Stimulated activated memory B cell treated with anti-CD40 and anti-IgM and Interleukin-4, amounts not matched to agents 10 μg/mL and 1 μg/mL and 100 μg/mL, for 72 hours (primary cell): Measurements from ENCODE around the gene PDZRN3.
A peak's percentile ranks its signal among the peaks of the same experiment; 100 is the strongest.

ENCODE experiments used
- ATAC-seq: fragments of 150-1000 bp; cut with Tn5 transposase; 2 replicates; pipeline ENCODE4 v1.10.0; 2021
- H3K27ac Mint-ChIP-seq: one replicate; pipeline ENCODE4 v1.8.0; 2022; ENCODE audit warnings: mild to moderate bottlenecking, mixed read lengths
- H3K27me3 Mint-ChIP-seq: one replicate; pipeline ENCODE4 v1.8.0; 2022; ENCODE audit warnings: mixed read lengths
- H3K36me3 Mint-ChIP-seq: one replicate; pipeline ENCODE4 v1.8.0; 2022; ENCODE audit warnings: mixed read lengths
- H3K4me1 Mint-ChIP-seq: one replicate; pipeline ENCODE4 v1.8.0; 2022; ENCODE audit warnings: mixed read lengths
- H3K4me3 Mint-ChIP-seq: one replicate; pipeline ENCODE4 v1.8.0; 2022; ENCODE audit warnings: mild to moderate bottlenecking, moderate library complexity, mixed read lengths
- H3K9me3 Mint-ChIP-seq: one replicate; pipeline ENCODE4 v1.8.0; 2022; ENCODE audit warnings: mixed read lengths

The PDZRN3 gene

GRCh38 chr3:73492186-73492585, 132.6 kb downstream of the PDZRN3 start:
- Mint-ChIP-seq H3K4me3 (no peak overlapping the region), H3K4me1 (no peaks in the 10 kb centered on the region), H3K36me3 (no peaks in the 10 kb centered on the region), H3K27ac (no peak overlapping the region), H3K27me3 (no peaks in the 10 kb centered on the region), H3K9me3 (no peaks in the 10 kb centered on the region)
- no peak for ATAC-seq

- H3K27ac Mint-ChIP-seq: no peak overlapping the region
- no peaks in the 10 kb centered on the region for H3K36me3 Mint-ChIP-seq
- no peaks in the 10 kb centered on the region for H3K27me3 Mint-ChIP-seq
- no peaks in the 10 kb centered on the region for H3K4me1 Mint-ChIP-seq
- H3K9me3 Mint-ChIP-seq: no peaks in the 10 kb centered on the region
- H3K4me3 Mint-ChIP-seq: no peak overlapping the region
- no peak for ATAC-seq
Measured at GRCh38 chr3:73491287-73491662, 133.5 kb downstream of the PDZRN3 start.

- ATAC-seq: no peak
- no peaks in the 10 kb centered on the region for H3K27me3 Mint-ChIP-seq
- no peaks in the 10 kb centered on the region for H3K36me3 Mint-ChIP-seq
- no peaks in the 10 kb centered on the region for H3K9me3 Mint-ChIP-seq
- H3K4me1 Mint-ChIP-seq: no peaks in the 10 kb centered on the region
- no peak overlapping the region for H3K27ac Mint-ChIP-seq
- no peak overlapping the region for H3K4me3 Mint-ChIP-seq
Measured at GRCh38 chr3:73490453-73491286, 134.1 kb downstream of the PDZRN3 start.

GRCh38 chr3:73485877-73486330, 138.8 kb downstream of the PDZRN3 start:
- H3K4me1 Mint-ChIP-seq: peaks cover 10% of the 10 kb centered on the region
- no peak overlapping the region for H3K27ac Mint-ChIP-seq
- H3K36me3 Mint-ChIP-seq: no peaks in the 10 kb centered on the region
- ATAC-seq: no peak
- H3K27me3 Mint-ChIP-seq: peaks cover under 1% of the 10 kb centered on the region
- H3K4me3 Mint-ChIP-seq: no peak overlapping the region
- H3K9me3 Mint-ChIP-seq: no peaks in the 10 kb centered on the region

- ATAC-seq: peak; percentile 63
- Mint-ChIP-seq H3K27me3 (peaks cover 8% of the 10 kb centered on the region), H3K36me3 (no peaks in the 10 kb centered on the region), H3K4me1 (peaks cover 10% of the 10 kb centered on the region), H3K9me3 (peaks cover 2% of the 10 kb centered on the region), H3K4me3 (peak overlapping the region; percentile 15), H3K27ac (no peak overlapping the region)
Measured at GRCh38 chr3:73484656-73485248, 140.0 kb downstream of the PDZRN3 start.

- Mint-ChIP-seq H3K27ac (no peak overlapping the region), H3K4me3 (no peak overlapping the region), H3K36me3 (no peaks in the 10 kb centered on the region), H3K27me3 (peaks cover 8% of the 10 kb centered on the region), H3K4me1 (peaks cover 10% of the 10 kb centered on the region), H3K9me3 (peaks cover 2% of the 10 kb centered on the region)
- ATAC-seq: no peak
Measured at GRCh38 chr3:73481888-73482287, 142.9 kb downstream of the PDZRN3 start.

GRCh38 chr3:73480187-73480672, 144.5 kb downstream of the PDZRN3 start:
- Mint-ChIP-seq H3K4me3 (no peak overlapping the region), H3K27me3 (peaks cover 10% of the 10 kb centered on the region), H3K27ac (no peak overlapping the region), H3K4me1 (peaks cover 10% of the 10 kb centered on the region), H3K36me3 (no peaks in the 10 kb centered on the region), H3K9me3 (peaks cover 5% of the 10 kb centered on the region)
- no peak for ATAC-seq

- Mint-ChIP-seq H3K9me3 (peaks cover 5% of the 10 kb centered on the region), H3K4me3 (no peak overlapping the region), H3K27me3 (peaks cover 19% of the 10 kb centered on the region), H3K27ac (no peak overlapping the region), H3K36me3 (no peaks in the 10 kb centered on the region), H3K4me1 (peaks cover 4% of the 10 kb centered on the region)
- no peak for ATAC-seq
Measured at GRCh38 chr3:73479325-73479724, 145.4 kb downstream of the PDZRN3 start.

GRCh38 chr3:73478858-73479257, 145.9 kb downstream of the PDZRN3 start:
- peaks cover 21% of the 10 kb centered on the region for H3K27me3 Mint-ChIP-seq
- H3K9me3 Mint-ChIP-seq: peaks cover 5% of the 10 kb centered on the region
- no peaks in the 10 kb centered on the region for H3K36me3 Mint-ChIP-seq
- no peak overlapping the region for H3K4me3 Mint-ChIP-seq
- ATAC-seq: no peak
- no peaks in the 10 kb centered on the region for H3K4me1 Mint-ChIP-seq
- no peak overlapping the region for H3K27ac Mint-ChIP-seq

GRCh38 chr3:73475717-73476116, 149.0 kb downstream of the PDZRN3 start:
- Mint-ChIP-seq H3K4me1 (no peaks in the 10 kb centered on the region), H3K9me3 (peaks cover 5% of the 10 kb centered on the region), H3K4me3 (no peak overlapping the region), H3K36me3 (no peaks in the 10 kb centered on the region), H3K27ac (no peak overlapping the region), H3K27me3 (peaks cover 29% of the 10 kb centered on the region)
- ATAC-seq: no peak

GRCh38 chr3:73475175-73475574, 149.6 kb downstream of the PDZRN3 start:
- Mint-ChIP-seq H3K27ac (no peak overlapping the region), H3K4me3 (no peak overlapping the region), H3K9me3 (peaks cover 3% of the 10 kb centered on the region), H3K27me3 (peaks cover 24% of the 10 kb centered on the region), H3K4me1 (no peaks in the 10 kb centered on the region), H3K36me3 (no peaks in the 10 kb centered on the region)
- ATAC-seq: no peak

- H3K4me1 Mint-ChIP-seq: no peaks in the 10 kb centered on the region
- no peaks in the 10 kb centered on the region for H3K36me3 Mint-ChIP-seq
- no peak overlapping the region for H3K27ac Mint-ChIP-seq
- ATAC-seq: no peak
- H3K4me3 Mint-ChIP-seq: no peak overlapping the region
- peaks cover 3% of the 10 kb centered on the region for H3K9me3 Mint-ChIP-seq
- H3K27me3 Mint-ChIP-seq: peaks cover 24% of the 10 kb centered on the region
Measured at GRCh38 chr3:73474619-73475018, 150.1 kb downstream of the PDZRN3 start.

GRCh38 chr3:73473898-73474416, 150.8 kb downstream of the PDZRN3 start:
- ATAC-seq: no peak
- no peaks in the 10 kb centered on the region for H3K4me1 Mint-ChIP-seq
- H3K27me3 Mint-ChIP-seq: peaks cover 24% of the 10 kb centered on the region
- H3K4me3 Mint-ChIP-seq: no peak overlapping the region
- H3K36me3 Mint-ChIP-seq: no peaks in the 10 kb centered on the region
- H3K27ac Mint-ChIP-seq: no peak overlapping the region
- peaks cover 3% of the 10 kb centered on the region for H3K9me3 Mint-ChIP-seq

GRCh38 chr3:73473181-73473897, 151.4 kb downstream of the PDZRN3 start:
- Mint-ChIP-seq H3K4me3 (no peak overlapping the region), H3K36me3 (no peaks in the 10 kb centered on the region), H3K27me3 (peaks cover 24% of the 10 kb centered on the region), H3K27ac (no peak overlapping the region), H3K4me1 (no peaks in the 10 kb centered on the region), H3K9me3 (peaks cover 3% of the 10 kb centered on the region)
- no peak for ATAC-seq
